HL-60 (cell line): Measurements from ENCODE around the gene SMC1B.

Source experiments
- DNase-seq, 2 experiments: peaks; one replicate each; pipeline ENCODE4 v3.0.0-alpha.2; 2010 to 2020; ENCODE audit warnings: low read depth in 1 of 2, low spot score in 1 of 2
- H3K27ac ChIP-seq: fragments of 250-450 bp; sonication (Bioruptor Pico); replicated peaks from 2 replicates; pipeline ENCODE4 v1.5.1; 2020; ENCODE audit warnings: mild to moderate bottlenecking, moderate library complexity
- H3K27me3 ChIP-seq: fragments of 250-450 bp; sonication (Bioruptor Pico); 2 replicates; pipeline ENCODE4 v1.5.1; 2021; ENCODE audit warnings: mild to moderate bottlenecking, moderate library complexity; ENCODE audit not compliant: insufficient read depth, poor library complexity, severe bottlenecking
- H3K4me3 ChIP-seq: replicated peaks from 2 replicates; pipeline ENCODE4 v1.5.1; 2011; ENCODE audit warnings: mild to moderate bottlenecking, control low read depth, low read length; ENCODE audit not compliant: insufficient read depth
- CTCF ChIP-seq: IDR thresholded peaks from one replicate; pipeline ENCODE4 v1.5.1; 2011; ENCODE audit warnings: low read length, control low read depth, inconsistent platforms; ENCODE audit not compliant: insufficient read depth
- GABPA ChIP-seq: IDR thresholded peaks from 2 replicates; pipeline ENCODE4 v1.6.1; 2012; ENCODE audit warnings: low read depth
- POLR2AphosphoS5 ChIP-seq: IDR thresholded peaks from 2 replicates; pipeline ENCODE4 v1.6.1; 2012; ENCODE audit warnings: low read depth
- REST ChIP-seq: IDR thresholded peaks from 2 replicates; pipeline ENCODE4 v1.6.1; 2012; ENCODE audit warnings: low read depth; ENCODE audit not compliant: insufficient replicate concordance
- SPI1 ChIP-seq: IDR thresholded peaks from 2 replicates; pipeline ENCODE4 v1.6.1; 2012; ENCODE audit warnings: low read depth, mild to moderate bottlenecking, borderline replicate concordance

SMC1B gene

GRCh38 chr22:45316796-45317526 is 96.4 kb downstream of the SMC1B start:
- no peak overlapping the region for H3K4me3 ChIP-seq
- peak overlapping the region; percentile 64 for H3K27ac ChIP-seq
- no peak for TF ChIP-seq REST
- no peak for TF ChIP-seq GABPA
- TF ChIP-seq SPI1, result no peak
- TF ChIP-seq CTCF, result no peak
- H3K27me3 ChIP-seq, result no peaks in the 10 kb centered on the region
- peak in 1 of 2 experiments; percentile 42 for DNase-seq

GRCh38 chr22:45314786-45315185 is 98.6 kb downstream of the SMC1B start:
- H3K4me3 ChIP-seq, result no peak overlapping the region
- H3K27ac ChIP-seq, result peak overlapping the region; percentile 42

More at GRCh38 chr22:45314786-45315185, 98.6 kb downstream of the SMC1B start:
- no peaks in the 10 kb centered on the region for H3K27me3 ChIP-seq
- no peak for TF ChIP-seq POLR2AphosphoS5
- TF ChIP-seq SPI1, result no peak
- no peak for TF ChIP-seq CTCF
- no peak for TF ChIP-seq GABPA
- TF ChIP-seq REST, result no peak
- no peak for DNase-seq
